ENCODE measurements around the gene ATG4D.

ATG4D gene

DNA sequence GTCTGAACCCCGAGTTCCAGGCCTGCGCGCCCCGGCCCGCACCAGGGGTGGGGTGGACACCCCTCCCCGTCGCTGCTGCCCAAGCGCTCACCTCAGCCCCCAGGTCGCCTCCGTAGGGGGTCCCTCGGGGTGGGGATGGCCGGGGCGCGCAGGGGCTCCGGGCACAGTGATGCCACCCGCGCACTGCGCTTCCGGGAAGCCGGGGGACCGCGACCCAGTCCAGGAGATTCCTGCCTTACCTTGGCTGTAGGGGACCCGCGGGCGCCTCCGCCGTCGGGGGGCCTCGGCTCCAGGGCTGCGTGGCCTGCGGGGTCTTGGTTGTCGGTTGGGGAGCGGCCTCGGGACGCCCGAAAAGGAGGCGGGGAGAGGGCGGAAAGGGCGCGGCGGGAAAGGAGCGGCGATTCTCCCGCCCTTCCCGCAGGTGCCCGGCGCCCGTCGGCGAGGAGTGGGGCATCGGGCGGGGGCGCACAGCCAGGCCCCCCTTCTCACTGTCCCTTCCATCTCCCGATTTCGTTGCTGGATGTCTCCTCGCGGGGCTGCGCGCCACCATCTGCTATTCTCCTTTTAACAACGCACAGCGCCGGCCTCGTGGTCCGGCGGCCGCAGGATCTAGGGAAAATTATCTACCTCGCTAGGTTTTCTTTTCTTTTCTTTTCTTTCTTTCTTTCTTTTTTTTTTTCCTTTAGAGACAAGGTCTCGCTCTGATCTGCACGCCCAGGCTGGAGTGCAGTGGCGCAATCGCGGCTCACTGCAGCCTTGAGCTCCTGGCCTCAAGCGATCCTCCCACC is 40.5 kb upstream of the ATG4D start, which contains the start of gene KEAP1 (continued):
- TF ChIP-seq, protein P1, sequence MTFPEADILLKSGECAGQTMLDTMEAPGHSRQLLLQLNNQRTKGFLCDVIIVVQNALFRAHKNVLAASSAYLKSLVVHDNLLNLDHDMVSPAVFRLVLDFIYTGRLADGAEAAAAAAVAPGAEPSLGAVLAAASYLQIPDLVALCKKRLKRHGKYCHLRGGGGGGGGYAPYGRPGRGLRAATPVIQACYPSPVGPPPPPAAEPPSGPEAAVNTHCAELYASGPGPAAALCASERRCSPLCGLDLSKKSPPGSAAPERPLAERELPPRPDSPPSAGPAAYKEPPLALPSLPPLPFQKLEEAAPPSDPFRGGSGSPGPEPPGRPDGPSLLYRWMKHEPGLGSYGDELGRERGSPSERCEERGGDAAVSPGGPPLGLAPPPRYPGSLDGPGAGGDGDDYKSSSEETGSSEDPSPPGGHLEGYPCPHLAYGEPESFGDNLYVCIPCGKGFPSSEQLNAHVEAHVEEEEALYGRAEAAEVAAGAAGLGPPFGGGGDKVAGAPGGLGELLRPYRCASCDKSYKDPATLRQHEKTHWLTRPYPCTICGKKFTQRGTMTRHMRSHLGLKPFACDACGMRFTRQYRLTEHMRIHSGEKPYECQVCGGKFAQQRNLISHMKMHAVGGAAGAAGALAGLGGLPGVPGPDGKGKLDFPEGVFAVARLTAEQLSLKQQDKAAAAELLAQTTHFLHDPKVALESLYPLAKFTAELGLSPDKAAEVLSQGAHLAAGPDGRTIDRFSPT (tag by site-specific recombination; IDR thresholded peaks at IDR 0.05) = peak; percentile 45; the same call in 1 of the 2 replicates
- peak; percentile 77 for TF ChIP-seq ZBTB26 (tag by site-specific recombination; optimal IDR thresholded peaks at IDR 0.05)
- TF ChIP-seq ZNF501 (tag by site-specific recombination; IDR thresholded peaks at IDR 0.05) = no peak
- TF ChIP-seq ZNF138 (tag by site-specific recombination; IDR thresholded peaks at IDR 0.05; ENCODE audit: borderline replicate concordance) = no peak
- TF ChIP-seq ZNF692 (tag by site-specific recombination; IDR thresholded peaks at IDR 0.05) = 0 out of 2 replicates have a peak, but pooled peaks have one; percentile 6
- TF ChIP-seq OVOL3 (tag by site-specific recombination; IDR thresholded peaks at IDR 0.05) = no peak
- no peak for TF ChIP-seq ZNF112 (tag by site-specific recombination; IDR thresholded peaks at IDR 0.05)
- TF ChIP-seq ZBTB10 (tag by site-specific recombination; IDR thresholded peaks at IDR 0.05) = peak; percentile 73
- TF ChIP-seq ZNF157 (tag by site-specific recombination; IDR thresholded peaks at IDR 0.05) = no peak
- no peak for TF ChIP-seq ZNF664 (tag by site-specific recombination; IDR thresholded peaks at IDR 0.05)
- peak; percentile 76 for TF ChIP-seq PATZ1 (tag by site-specific recombination; IDR thresholded peaks at IDR 0.05)
- TF ChIP-seq ZNF777 (tag by site-specific recombination; IDR thresholded peaks at IDR 0.05; ENCODE audit: borderline replicate concordance) = peak; percentile 60; the same call in 1 of the 2 replicates
- no peak for TF ChIP-seq ZNF621 (tag by site-specific recombination; IDR thresholded peaks at IDR 0.05)

- no peaks in the 10 kb centered on the region for H3K36me3 ChIP-seq (ENCODE audit: control insufficient read depth in 2 of 2, insufficient read depth in 1 of 2, low read length in 2 of 2)
- no peak overlapping the region for H3K4me3 ChIP-seq (ENCODE audit: low read depth, low read length)
- ChIA-PET CTCF (interaction anchor here (0.6 to 1.0 kb wide), 7 partner anchors 11 to 1811 kb away, joined by 3 to 5 read pairs (median 3); no protein-coding TSS in a partner anchor), POLR2A (interaction anchor here (0.5 to 0.7 kb wide), 2 partner anchors 10 to 194 kb away, joined by 3 to 4 read pairs; no protein-coding TSS in a partner anchor)
- no peak overlapping the region for H3K27ac ChIP-seq (ENCODE audit: extremely low read depth, low read depth, low read length)
- H3K9me3 ChIP-seq (ENCODE audit: control insufficient read depth, insufficient read depth, low read depth, low read length) = no peaks in the 10 kb centered on the region
- peaks cover 4% of the 10 kb centered on the region; the same call in 1 of the 2 replicates for H3K4me1 ChIP-seq (ENCODE audit: control insufficient read depth, insufficient read depth, low read length)
- TF ChIP-seq ZNF121 (tag by site-specific recombination; IDR thresholded peaks at IDR 0.05) (0 out of 2 replicates have a peak, but pooled peaks have one; percentile 54), BCL11A (tag by site-specific recombination; IDR thresholded peaks at IDR 0.05; ENCODE audit: low read depth) (no peak), SP3 (tag by site-specific recombination; IDR thresholded peaks at IDR 0.05) (no peak), WT1 (tag by site-specific recombination; IDR thresholded peaks at IDR 0.05) (no peak), ZNF48 (tag by site-specific recombination; IDR thresholded peaks at IDR 0.05) (no peak), ZNF112 (tag by site-specific recombination; IDR thresholded peaks at IDR 0.05) (no peak), ZNF514 (tag by site-specific recombination; IDR thresholded peaks at IDR 0.05) (no peak), ZNF2 (tag by site-specific recombination; IDR thresholded peaks at IDR 0.05) (no peak), ZNF664 (tag by site-specific recombination; IDR thresholded peaks at IDR 0.05) (peak; percentile 35; the same call in 1 of the 2 replicates), ZNF19 (tag by site-specific recombination; IDR thresholded peaks at IDR 0.05; ENCODE audit: low read depth) (no peak), ZBTB26 (tag by site-specific recombination; optimal IDR thresholded peaks at IDR 0.05) (no peak), KLF17 (tag by site-specific recombination; IDR thresholded peaks at IDR 0.05) (no peak)
Measured at GRCh38 chr19:10505583-10506229, 38.0 kb upstream of the ATG4D start.
